GM23248 (cell line): Measurements from ENCODE around the gene SPCS1. TPM values are rescaled to one million over a fixed set of nuclear protein-coding genes. Genes with fewer than 3 reads are reported as not detected.

Experiments
- DNase-seq: peaks from one replicate; pipeline ENCODE4 v3.0.0-alpha.2; 2015
- H2AFZ ChIP-seq: fragments of 200-600 bp; sonication (generic); 2 replicates; pipeline ENCODE4 v1.6.1; 2016; ENCODE audit warnings: antibody characterized with exemption
- H3F3A ChIP-seq: fragments of 200-600 bp; sonication (generic); 2 replicates; pipeline ENCODE4 v1.6.1; 2016; ENCODE audit warnings: mild to moderate bottlenecking, antibody characterized with exemption, mixed run types; ENCODE audit not compliant: insufficient read depth
- H3K27ac ChIP-seq: fragments of 200-600 bp; sonication (generic); 2 replicates; pipeline ENCODE4 v1.5.1; 2016; ENCODE audit warnings: mild to moderate bottlenecking
- H3K27me3 ChIP-seq: fragments of 200-600 bp; sonication (generic); replicated peaks from 2 replicates; pipeline ENCODE4 v1.6.1; 2016; ENCODE audit warnings: mild to moderate bottlenecking; ENCODE audit not compliant: insufficient read depth
- H3K36me3 ChIP-seq: fragments of 200-600 bp; sonication (generic); 2 replicates; pipeline ENCODE4 v1.6.1; 2016; ENCODE audit warnings: low read depth, mild to moderate bottlenecking
- H3K4me1 ChIP-seq: fragments of 200-600 bp; sonication (generic); 2 replicates; pipeline ENCODE4 v1.6.1; 2016; ENCODE audit warnings: mild to moderate bottlenecking; ENCODE audit not compliant: insufficient read depth
- H3K4me2 ChIP-seq: fragments of 200-600 bp; sonication (generic); one replicate; pipeline ENCODE4 v1.6.1; 2016; ENCODE audit warnings: mild to moderate bottlenecking; ENCODE audit not compliant: unreplicated experiment
- H3K4me3 ChIP-seq: fragments of 200-600 bp; sonication (generic); 2 replicates; pipeline ENCODE4 v1.5.1; 2016; ENCODE audit warnings: mild to moderate bottlenecking
- H3K79me2 ChIP-seq: fragments of 200-600 bp; sonication (generic); 2 replicates; pipeline ENCODE4 v1.6.1; 2016; ENCODE audit warnings: mild to moderate bottlenecking; ENCODE audit not compliant: insufficient read depth
- H3K9ac ChIP-seq: fragments of 200-600 bp; sonication (generic); 2 replicates; pipeline ENCODE4 v1.6.1; 2016; ENCODE audit warnings: mild to moderate bottlenecking
- H3K9me2 ChIP-seq: fragments of 200-600 bp; sonication (generic); 2 replicates; pipeline ENCODE4 v1.6.1; 2016; ENCODE audit warnings: mixed run types, mild to moderate bottlenecking, moderate library complexity; ENCODE audit not compliant: insufficient read depth
- H3K9me3 ChIP-seq: fragments of 200-600 bp; sonication (generic); one replicate; pipeline ENCODE4 v1.6.1; 2017; ENCODE audit warnings: low read depth
- H4K20me1 ChIP-seq: fragments of 200-600 bp; sonication (generic); 2 replicates; pipeline ENCODE4 v1.6.0; 2016; ENCODE audit not compliant: insufficient read depth
- EZH2 ChIP-seq: fragments of 200-600 bp; sonication (generic); IDR thresholded peaks from 2 replicates; pipeline ENCODE4 v1.6.1; 2018; ENCODE audit warnings: antibody characterized with exemption, mild to moderate bottlenecking; ENCODE audit not compliant: insufficient read depth, poor library complexity, severe bottlenecking
- EZH2phosphoT487 ChIP-seq: fragments of 200-600 bp; sonication (generic); IDR thresholded peaks from 2 replicates; pipeline ENCODE4 v1.6.1; 2018; ENCODE audit warnings: antibody characterized with exemption, moderate library complexity, mild to moderate bottlenecking, low read depth; ENCODE audit not compliant: insufficient read depth
- WGBS, 2 experiments: methylation state at CpG; one replicate each; pipeline ENCODE4 v1.1.6; 2015 to 2017; ENCODE audit warnings: low lambda C conversion rate in 2 of 2, low coverage in 1 of 2; ENCODE audit errors: missing lambda C conversion rate in 2 of 2; 5-methylcytosine and 5-hydroxymethylcytosine counted together
- in situ Hi-C: fragments of 300-500 bp; cut with MboI; formaldehyde crosslinking; loops from 2 replicates; pipeline ENCODE4 v1.15.0; 2020
- polyA plus RNA-seq: library from polyadenylated mRNA; unstranded; fragments of >200 nt; fragmentation: Nextera tagmentation; extraction: Ambion mirVana; gene quantifications from 2 replicates; pipeline ENCODE4 v1.2.1, GENCODE V29; 2016
- small RNA-seq: library from RNA; depleted of rRNA; stranded (forward); fragments of <200 nt; gene quantifications from one replicate; pipeline ENCODE3, GENCODE V24; 2014; ENCODE audit warnings: low read depth, low replicate concordance
- total RNA-seq: library from RNA; depleted of rRNA; stranded (reverse); fragments of >200 nt; shearing (Covaris generic); gene quantifications from 2 replicates; pipeline ENCODE4 v1.2.3, GENCODE V29; 2014; rRNA removed

Gene SPCS1
- total and polyA plus RNA-seq, 2 experiments from 2014 or later, result 184 to 366 TPM

GRCh38 chr3:52743152-52743551 lies 37.2 kb downstream of the SPCS1 start:
- Histone ChIP-seq H3K79me2 (no peaks in the 10 kb centered on the region), H3K36me3 (peaks cover 21% of the 10 kb centered on the region)

GRCh38 chr3:52743721-52744120 lies 37.8 kb downstream of the SPCS1 start:
- H3K27ac ChIP-seq, result no peak overlapping the region
- H3F3A ChIP-seq, result no peaks in the 10 kb centered on the region
- 94 to 97% methylated on average over 2 of the region's 2 CpGs for WGBS, 2 experiments
- peaks cover 21% of the 10 kb centered on the region for H3K36me3 ChIP-seq
- TF ChIP-seq EZH2 (no peak), EZH2phosphoT487 (no peak)
- DNase-seq, result no peak
- no peaks in the 10 kb centered on the region for H3K27me3 ChIP-seq
- in situ Hi-C loops, result no loop called here
- no peaks in the 10 kb centered on the region for H3K9me2 ChIP-seq
- no peaks in the 10 kb centered on the region for H3K79me2 ChIP-seq
- H3K4me1 ChIP-seq, result no peaks in the 10 kb centered on the region
- H2AFZ ChIP-seq, result no peak overlapping the region
- H4K20me1 ChIP-seq, result no peaks in the 10 kb centered on the region
- H3K9ac ChIP-seq, result no peak overlapping the region
- H3K9me3 ChIP-seq, result no peaks in the 10 kb centered on the region
- H3K4me2 ChIP-seq, result no peak overlapping the region
- H3K4me3 ChIP-seq, result no peak overlapping the region

More at GRCh38 chr3:52743152-52743551, 37.2 kb downstream of the SPCS1 start:
- TF ChIP-seq EZH2 (no peak), EZH2phosphoT487 (no peak)
- WGBS, 2 experiments, result 85 to 87% methylated on average over 5 of the region's 5 CpGs
- H3K4me3 ChIP-seq, result no peak overlapping the region
- in situ Hi-C loops, result no loop called here
- H2AFZ ChIP-seq, result no peak overlapping the region
- no peaks in the 10 kb centered on the region for H3K9me3 ChIP-seq
- no peaks in the 10 kb centered on the region for H4K20me1 ChIP-seq
- H3K9ac ChIP-seq, result no peak overlapping the region
- no peaks in the 10 kb centered on the region for H3F3A ChIP-seq
- DNase-seq, result no peak
- H3K27ac ChIP-seq, result no peak overlapping the region
- H3K9me2 ChIP-seq, result no peaks in the 10 kb centered on the region
- H3K27me3 ChIP-seq, result no peaks in the 10 kb centered on the region
- H3K4me1 ChIP-seq, result no peaks in the 10 kb centered on the region
- no peak overlapping the region for H3K4me2 ChIP-seq

DNA sequence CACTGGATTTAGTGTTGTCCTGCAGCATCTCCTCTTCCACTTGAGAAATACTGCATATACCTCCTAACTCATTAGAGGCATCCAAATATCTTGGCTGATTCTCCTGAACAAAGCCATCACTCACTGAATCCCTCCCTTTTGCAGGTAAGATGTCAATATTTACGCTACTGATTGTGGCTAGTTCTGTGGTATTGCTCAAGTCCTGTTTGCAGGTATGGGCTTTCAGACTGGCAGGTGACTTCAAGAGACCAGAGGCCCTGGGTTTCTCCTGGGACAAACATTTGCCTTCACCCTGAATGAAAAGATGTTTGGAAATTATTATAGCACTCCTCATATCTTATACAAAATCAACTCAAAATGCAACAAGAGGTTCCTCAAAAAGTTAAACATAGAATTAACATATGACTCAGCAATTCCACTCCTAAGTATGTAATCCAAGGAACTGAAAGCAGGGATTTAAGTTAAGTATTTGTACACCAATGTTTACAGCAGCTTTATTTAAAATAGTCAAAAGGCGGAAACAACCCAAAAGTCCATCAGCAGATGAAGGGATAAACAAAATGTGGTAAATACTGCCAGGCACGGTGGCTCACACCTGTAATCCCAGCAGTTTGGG lies 46.2 kb downstream of the SPCS1 start:
- Histone ChIP-seq H3K9me3 (no peaks in the 10 kb centered on the region), H3K9me2 (no peaks in the 10 kb centered on the region), H3K4me2 (no peak overlapping the region), H3F3A (no peaks in the 10 kb centered on the region), H3K36me3 (peaks cover 23% of the 10 kb centered on the region; the same call in 1 of the 2 replicates), H3K4me3 (no peak overlapping the region), H3K9ac (no peak overlapping the region), H4K20me1 (no peaks in the 10 kb centered on the region), H3K4me1 (0 out of 2 replicates have a peak, but pooled peaks cover 2% of the 10 kb centered on the region), H3K79me2 (no peaks in the 10 kb centered on the region), H3K27ac (no peak overlapping the region), H3K27me3 (no peaks in the 10 kb centered on the region), H2AFZ (no peak overlapping the region)
- DNase-seq, result peak; percentile 53
- no peak for TF ChIP-seq EZH2phosphoT487
- no peak for TF ChIP-seq EZH2
- WGBS, 2 experiments, result 96 to 97% methylated on average over 3 of the region's 3 CpGs
- in situ Hi-C loops, result no loop called here

DNA sequence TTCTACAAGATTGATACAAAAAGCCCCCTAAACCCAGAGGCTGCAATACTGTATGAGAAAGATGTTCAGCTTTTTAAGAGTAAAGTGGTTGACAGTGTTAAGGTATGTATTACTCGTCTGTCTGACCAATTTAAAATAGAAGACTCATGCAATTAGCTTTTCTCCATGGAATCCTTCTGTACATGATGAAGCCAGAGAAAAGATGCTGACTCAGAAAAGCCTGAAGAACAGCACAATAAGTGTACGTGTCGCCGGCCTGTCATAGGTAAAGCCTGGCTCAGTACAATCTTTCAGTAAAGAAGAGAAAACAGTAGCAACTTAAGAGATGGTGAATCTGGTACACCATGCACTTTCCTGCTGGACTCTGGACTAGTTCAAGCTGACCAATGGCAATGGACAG lies 48.5 kb downstream of the SPCS1 start:
- Histone ChIP-seq H3K9me2 (no peaks in the 10 kb centered on the region), H3K9ac (no peak overlapping the region), H2AFZ (no peak overlapping the region), H3K4me3 (no peak overlapping the region), H3K9me3 (no peaks in the 10 kb centered on the region), H3K36me3 (peaks cover 19% of the 10 kb centered on the region; the same call in 1 of the 2 replicates), H3K4me1 (0 out of 2 replicates have a peak, but pooled peaks cover 2% of the 10 kb centered on the region), H4K20me1 (no peaks in the 10 kb centered on the region), H3K4me2 (no peak overlapping the region), H3K27ac (no peak overlapping the region), H3K27me3 (no peaks in the 10 kb centered on the region), H3F3A (no peaks in the 10 kb centered on the region), H3K79me2 (no peaks in the 10 kb centered on the region)
- WGBS, 2 experiments, result 75 to 76% methylated on average over 4 of the region's 4 CpGs
- in situ Hi-C loops, result no loop called here
- TF ChIP-seq EZH2 (no peak), EZH2phosphoT487 (no peak)
- DNase-seq, result peak; percentile 11

- Histone ChIP-seq H3K27me3 (no peaks in the 10 kb centered on the region), H3K9me3 (no peaks in the 10 kb centered on the region), H3K9ac (no peak overlapping the region), H4K20me1 (no peaks in the 10 kb centered on the region), H3K79me2 (no peaks in the 10 kb centered on the region), H3K36me3 (peaks cover 13% of the 10 kb centered on the region), H3K9me2 (no peaks in the 10 kb centered on the region), H3K4me1 (0 out of 2 replicates have a peak, but pooled peaks cover 2% of the 10 kb centered on the region), H3K27ac (no peak overlapping the region), H3K4me2 (no peak overlapping the region), H3K4me3 (no peak overlapping the region), H3F3A (no peaks in the 10 kb centered on the region), H2AFZ (no peak overlapping the region)
- no peak for DNase-seq
- TF ChIP-seq EZH2 (no peak), EZH2phosphoT487 (no peak)
- in situ Hi-C loops, result no loop called here
- 46 to 59% methylated on average over 1 of the region's 1 CpG for WGBS, 2 experiments
Measured at GRCh38 chr3:52756141-52756540, 50.2 kb downstream of the SPCS1 start.

Small RNA genes lying within 50 kb of the gene (small RNA-seq; reads per million reads assigned to genes)
- not detected for gene AC006254.2
- gene RF00569, result 2,210 reads per million, percentile 99 among the genes with 10 or more reads in this experiment
- gene RF01183, result not detected
- gene SNORD19, result 0.68 reads per million, percentile 18 among the genes with 10 or more reads in this experiment
- not detected for gene SNORD19B
- gene SNORD69, result 169 reads per million, percentile 96 among the genes with 10 or more reads in this experiment

Other genes with a start within 250 kb of the SPCS1 start
- under 0.01 TPM in 1 of 2 replicates, not detected in the other for gene STAB1, start 210.8 kb upstream of the SPCS1 start, total RNA-seq
- gene STAB1, start 210.8 kb upstream of the SPCS1 start, polyA plus RNA-seq, result not detected in 2 replicates
- gene NT5DC2, start 172.2 kb upstream of the SPCS1 start, total RNA-seq, result 111 and 134 TPM in 2 replicates
- 49.9 and 51.1 TPM in 2 replicates for gene NT5DC2, start 172.2 kb upstream of the SPCS1 start, polyA plus RNA-seq
- gene UQCC5, start 169.5 kb upstream of the SPCS1 start, total RNA-seq, result 0.32 and 5.3 TPM in 2 replicates
- 60.7 and 64.2 TPM in 2 replicates for gene UQCC5, start 169.5 kb upstream of the SPCS1 start, polyA plus RNA-seq
- gene PBRM1, start 20.2 kb upstream of the SPCS1 start, total RNA-seq, result 30.1 and 42.6 TPM in 2 replicates
- 53.5 and 60.3 TPM in 2 replicates for gene PBRM1, start 20.2 kb upstream of the SPCS1 start, polyA plus RNA-seq
- gene GNL3, start 20.1 kb upstream of the SPCS1 start, total RNA-seq, result 90.2 and 98.8 TPM in 2 replicates
- 95.3 and 108 TPM in 2 replicates for gene GNL3, start 20.1 kb upstream of the SPCS1 start, polyA plus RNA-seq
- gene GLT8D1, start 315 bp upstream of the SPCS1 start, total RNA-seq, result 148 and 151 TPM in 2 replicates
- gene GLT8D1, start 315 bp upstream of the SPCS1 start, polyA plus RNA-seq, result 140 and 149 TPM in 2 replicates
- 15.8 and 17.6 TPM in 2 replicates for gene NEK4, start 64.8 kb downstream of the SPCS1 start, total RNA-seq
- 8.4 and 8.7 TPM in 2 replicates for gene NEK4, start 64.8 kb downstream of the SPCS1 start, polyA plus RNA-seq
- not detected in 2 replicates for gene ITIH1, start 71.5 kb downstream of the SPCS1 start, total RNA-seq
- gene ITIH1, start 71.5 kb downstream of the SPCS1 start, polyA plus RNA-seq, result not detected in 2 replicates
- gene ITIH3, start 88.7 kb downstream of the SPCS1 start, total RNA-seq, result not detected in 2 replicates
- not detected in 2 replicates for gene ITIH3, start 88.7 kb downstream of the SPCS1 start, polyA plus RNA-seq
- 0.11 TPM in 1 of 2 replicates, not detected in the other for gene ITIH4, start 124.6 kb downstream of the SPCS1 start, total RNA-seq
- not detected in 2 replicates for gene ITIH4, start 124.6 kb downstream of the SPCS1 start, polyA plus RNA-seq
- gene MUSTN1, start 128.9 kb downstream of the SPCS1 start, total RNA-seq, result not detected in 2 replicates
- not detected in 2 replicates for gene MUSTN1, start 128.9 kb downstream of the SPCS1 start, polyA plus RNA-seq
- gene STIMATE, start 191.4 kb downstream of the SPCS1 start, total RNA-seq, result 10.3 and 11.5 TPM in 2 replicates
- gene STIMATE, start 191.4 kb downstream of the SPCS1 start, polyA plus RNA-seq, result 9.2 and 9.3 TPM in 2 replicates